Stromal cell of bone marrow (primary cell): ENCODE data around the gene TMEM63C.

Experiments used
- DNase-seq: peaks from one replicate; pipeline ENCODE4 v3.0.0-alpha.2; 2012; ENCODE audit warnings: low read depth

Gene TMEM63C

GRCh38 chr14:77181603-77182437, at the start of gene TMEM63C:
Gene TMEM63C, plus strand, starts transcription at chr14:77181798. Its CDS starts 37,016 bp downstream, at chr14:77218814.
- DNase-seq = no peak

GRCh38 chr14:77131871-77132486, 49.6 kb upstream of the TMEM63C start:
- no peak for DNase-seq

- peak; percentile 25 for DNase-seq
These were observed 47.8 kb upstream of the TMEM63C start for GRCh38 chr14:77133720-77134338.

GRCh38 chr14:77139022-77139421, 42.6 kb upstream of the TMEM63C start:
- DNase-seq = no peak

GRCh38 chr14:77139540-77140358, 41.8 kb upstream of the TMEM63C start:
- no peak for DNase-seq

- no peak for DNase-seq
These were observed 41.0 kb upstream of the TMEM63C start for GRCh38 chr14:77140359-77141213.

GRCh38 chr14:77141214-77142004, 40.2 kb upstream of the TMEM63C start, which contains the start of gene ZDHHC22:
Gene ZDHHC22, minus strand, starts transcription at chr14:77141791. Its CDS starts 2,053 bp downstream, at chr14:77139738.
- DNase-seq = no peak

- no peak for DNase-seq
These were observed 39.4 kb upstream of the TMEM63C start for GRCh38 chr14:77142005-77142800.

- no peak for DNase-seq
These were observed 38.5 kb upstream of the TMEM63C start for GRCh38 chr14:77143071-77143470.

- no peak for DNase-seq
These were observed 37.0 kb upstream of the TMEM63C start for GRCh38 chr14:77144412-77145115.

- DNase-seq = no peak
These were observed 35.4 kb upstream of the TMEM63C start for GRCh38 chr14:77145975-77146740.

- no peak for DNase-seq
These were observed 32.9 kb upstream of the TMEM63C start for GRCh38 chr14:77148510-77149231.

- DNase-seq = no peak
These were observed 30.4 kb upstream of the TMEM63C start for GRCh38 chr14:77151245-77151644.

GRCh38 chr14:77151918-77152588, 29.5 kb upstream of the TMEM63C start:
- peak; percentile 7 for DNase-seq

- no peak for DNase-seq
These were observed 27.8 kb upstream of the TMEM63C start for GRCh38 chr14:77153802-77154201.

GRCh38 chr14:77154421-77154820, 27.2 kb upstream of the TMEM63C start:
- DNase-seq = no peak

- DNase-seq = no peak
These were observed 26.5 kb upstream of the TMEM63C start for GRCh38 chr14:77155083-77155482.
